Naive B cell (primary cell): Measurements from ENCODE around the gene TNS2. TPM values are rescaled to one million over a fixed set of nuclear protein-coding genes. Genes with fewer than 3 reads are reported as not detected.
"Not testable (repeated sequence)": the region's sequence is repeated elsewhere in the genome, so short reads cannot be mapped to it uniquely, and the experiment has no call there.

Source experiments
- ATAC-seq, 2 donors: fragments of 150-1000 bp; cut with Tn5 transposase; 2 replicates each; pipeline ENCODE4 v1.10.0; 2021; ENCODE audit warnings: low read depth in 2 of 2, mild to moderate bottlenecking in 2 of 2, moderate library complexity in 2 of 2
- DNase-seq: peaks from one replicate; pipeline ENCODE4 v3.0.0; 2022
- H3K27ac Mint-ChIP-seq, 6 donors: one replicate each; pipeline ENCODE4 v1.8.0; 2020 to 2022; ENCODE audit warnings: mild to moderate bottlenecking in 6 of 6, mixed read lengths in 6 of 6, moderate library complexity in 5 of 6, inconsistent platforms in 2 of 6
- H3K27me3 Mint-ChIP-seq, 3 donors: one replicate each; pipeline ENCODE4 v1.8.0; 2021 to 2022; ENCODE audit warnings: mixed read lengths in 3 of 3, mild to moderate bottlenecking in 1 of 3
- H3K36me3 Mint-ChIP-seq, 2 donors: one replicate each; pipeline ENCODE4 v1.8.0; 2020 to 2022; ENCODE audit warnings: mixed read lengths in 2 of 2, inconsistent platforms in 1 of 2, mild to moderate bottlenecking in 1 of 2
- H3K4me1 Mint-ChIP-seq, 3 donors: one replicate each; pipeline ENCODE4 v1.8.0; 2020 to 2022; ENCODE audit warnings: mixed read lengths in 3 of 3, inconsistent platforms in 1 of 3, mild to moderate bottlenecking in 1 of 3, moderate library complexity in 1 of 3
- H3K4me3 Mint-ChIP-seq, 8 donors: one replicate each; pipeline ENCODE4 v1.8.0; 2020 to 2022; ENCODE audit warnings: mild to moderate bottlenecking in 8 of 8, mixed read lengths in 8 of 8, moderate library complexity in 8 of 8, inconsistent platforms in 2 of 8
- H3K9me3 Mint-ChIP-seq, 7 donors: one replicate each; pipeline ENCODE4 v1.8.0; 2020 to 2022; ENCODE audit warnings: mixed read lengths in 7 of 7, mild to moderate bottlenecking in 5 of 7, inconsistent platforms in 2 of 7, moderate library complexity in 1 of 7
- polyA plus RNA-seq, 6 donors: library from polyadenylated mRNA; unstranded; fragments of 300-500 nt; fragmentation: Illumina TruSeq; gene quantifications; one replicate each; pipeline ENCODE4 v1.2.3, GENCODE V29; 2021; ENCODE audit warnings: low read depth in 6 of 6

Gene TNS2, protein sequence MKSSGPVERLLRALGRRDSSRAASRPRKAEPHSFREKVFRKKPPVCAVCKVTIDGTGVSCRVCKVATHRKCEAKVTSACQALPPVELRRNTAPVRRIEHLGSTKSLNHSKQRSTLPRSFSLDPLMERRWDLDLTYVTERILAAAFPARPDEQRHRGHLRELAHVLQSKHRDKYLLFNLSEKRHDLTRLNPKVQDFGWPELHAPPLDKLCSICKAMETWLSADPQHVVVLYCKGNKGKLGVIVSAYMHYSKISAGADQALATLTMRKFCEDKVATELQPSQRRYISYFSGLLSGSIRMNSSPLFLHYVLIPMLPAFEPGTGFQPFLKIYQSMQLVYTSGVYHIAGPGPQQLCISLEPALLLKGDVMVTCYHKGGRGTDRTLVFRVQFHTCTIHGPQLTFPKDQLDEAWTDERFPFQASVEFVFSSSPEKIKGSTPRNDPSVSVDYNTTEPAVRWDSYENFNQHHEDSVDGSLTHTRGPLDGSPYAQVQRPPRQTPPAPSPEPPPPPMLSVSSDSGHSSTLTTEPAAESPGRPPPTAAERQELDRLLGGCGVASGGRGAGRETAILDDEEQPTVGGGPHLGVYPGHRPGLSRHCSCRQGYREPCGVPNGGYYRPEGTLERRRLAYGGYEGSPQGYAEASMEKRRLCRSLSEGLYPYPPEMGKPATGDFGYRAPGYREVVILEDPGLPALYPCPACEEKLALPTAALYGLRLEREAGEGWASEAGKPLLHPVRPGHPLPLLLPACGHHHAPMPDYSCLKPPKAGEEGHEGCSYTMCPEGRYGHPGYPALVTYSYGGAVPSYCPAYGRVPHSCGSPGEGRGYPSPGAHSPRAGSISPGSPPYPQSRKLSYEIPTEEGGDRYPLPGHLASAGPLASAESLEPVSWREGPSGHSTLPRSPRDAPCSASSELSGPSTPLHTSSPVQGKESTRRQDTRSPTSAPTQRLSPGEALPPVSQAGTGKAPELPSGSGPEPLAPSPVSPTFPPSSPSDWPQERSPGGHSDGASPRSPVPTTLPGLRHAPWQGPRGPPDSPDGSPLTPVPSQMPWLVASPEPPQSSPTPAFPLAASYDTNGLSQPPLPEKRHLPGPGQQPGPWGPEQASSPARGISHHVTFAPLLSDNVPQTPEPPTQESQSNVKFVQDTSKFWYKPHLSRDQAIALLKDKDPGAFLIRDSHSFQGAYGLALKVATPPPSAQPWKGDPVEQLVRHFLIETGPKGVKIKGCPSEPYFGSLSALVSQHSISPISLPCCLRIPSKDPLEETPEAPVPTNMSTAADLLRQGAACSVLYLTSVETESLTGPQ (N-terminal part only)
- under 1 TPM in 5 of 6 donors, not detected in 1; 0.05 to 0.91 (median 0.47) TPM for polyA plus RNA-seq

- no peak for DNase-seq
- no peak for ATAC-seq
- no peaks in the 10 kb centered on the region for H3K36me3 Mint-ChIP-seq
- H3K4me3 Mint-ChIP-seq, result peak within 1 kb of the TSS in 6 of 8 donors; percentile 15 to 69 (median 44)
- no peaks in the 10 kb centered on the region for H3K27me3 Mint-ChIP-seq
- no peaks in the 10 kb centered on the region for H3K9me3 Mint-ChIP-seq
- peak within 1 kb of the TSS in 2 of 6 donors; percentile 74 to 95 for H3K27ac Mint-ChIP-seq
- peaks cover 22 to 30% (median 25%) of the 10 kb centered on the region in 3 donors for H3K4me1 Mint-ChIP-seq
Measured at GRCh38 chr12:53049571-53050318, at the start of gene TNS2. TNS2 (plus strand) TSS chr12:53050065; CDS start chr12:53050186, 121 bp downstream.

DNA sequence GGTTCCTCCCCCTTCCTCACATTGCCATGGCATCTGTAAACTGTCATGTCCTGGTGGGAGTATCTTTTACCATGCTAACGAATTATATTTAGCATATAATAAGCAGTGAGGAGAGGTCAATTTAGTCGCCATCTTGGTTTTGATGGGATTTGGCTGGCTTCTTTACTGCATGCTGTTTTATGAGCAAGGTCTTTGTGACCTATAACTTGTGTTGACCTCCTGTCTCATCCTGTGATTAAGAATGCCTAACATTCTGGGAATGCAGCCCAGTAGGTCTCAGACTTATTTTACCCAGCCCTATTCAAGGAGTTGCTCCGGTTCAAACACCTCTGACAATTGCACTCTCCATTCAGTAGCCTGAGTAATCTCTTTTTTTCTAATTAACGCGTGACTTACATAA is 45.7 kb upstream of the TNS2 start:
- H3K27ac Mint-ChIP-seq, result peak overlapping the region in 1 of 6 donors; percentile 27
- peak overlapping the region in 3 of 8 donors; percentile 12 to 44 (median 27) for H3K4me3 Mint-ChIP-seq
- ATAC-seq (no peak), DNase-seq (no peak)
- H3K27me3 Mint-ChIP-seq, result peaks cover 0 to 16% (median 6%) of the 10 kb centered on the region in 3 donors
- no peaks in the 10 kb centered on the region for H3K36me3 Mint-ChIP-seq
- peaks cover 21 to 40% (median 30%) of the 10 kb centered on the region in 3 donors for H3K4me1 Mint-ChIP-seq
- no peaks in the 10 kb centered on the region for H3K9me3 Mint-ChIP-seq

GRCh38 chr12:53004582-53004981 is 45.3 kb upstream of the TNS2 start:
- H3K4me3 Mint-ChIP-seq, result peak overlapping the region in 4 of 8 donors; percentile 12 to 100 (median 52)
- H3K27ac Mint-ChIP-seq, result peak overlapping the region in 2 of 6 donors; percentile 27 to 98

GRCh38 chr12:53005215-53005985 is 44.5 kb upstream of the TNS2 start:
- H3K4me3 Mint-ChIP-seq, result peak overlapping the region; percentile 96 to 100 (median 99)
- DNase-seq, result no peak
- H3K27me3 Mint-ChIP-seq, result peaks cover 0 to 9% (median 0%) of the 10 kb centered on the region in 3 donors
- peak overlapping the region; percentile 97 to 100 (median 99) for H3K27ac Mint-ChIP-seq
- peaks cover 27 to 52% (median 36%) of the 10 kb centered on the region in 3 donors for H3K4me1 Mint-ChIP-seq
- no peaks in the 10 kb centered on the region for H3K36me3 Mint-ChIP-seq
- H3K9me3 Mint-ChIP-seq, result no peaks in the 10 kb centered on the region
- ATAC-seq, result no peak

More at GRCh38 chr12:53004582-53004981, 45.3 kb upstream of the TNS2 start:
- no peaks in the 10 kb centered on the region for H3K9me3 Mint-ChIP-seq
- H3K4me1 Mint-ChIP-seq, result peaks cover 21 to 43% (median 30%) of the 10 kb centered on the region in 3 donors
- H3K27me3 Mint-ChIP-seq, result peaks cover 0 to 15% (median 5%) of the 10 kb centered on the region in 3 donors
- ATAC-seq (no peak), DNase-seq (no peak)
- H3K36me3 Mint-ChIP-seq, result no peaks in the 10 kb centered on the region

DNA sequence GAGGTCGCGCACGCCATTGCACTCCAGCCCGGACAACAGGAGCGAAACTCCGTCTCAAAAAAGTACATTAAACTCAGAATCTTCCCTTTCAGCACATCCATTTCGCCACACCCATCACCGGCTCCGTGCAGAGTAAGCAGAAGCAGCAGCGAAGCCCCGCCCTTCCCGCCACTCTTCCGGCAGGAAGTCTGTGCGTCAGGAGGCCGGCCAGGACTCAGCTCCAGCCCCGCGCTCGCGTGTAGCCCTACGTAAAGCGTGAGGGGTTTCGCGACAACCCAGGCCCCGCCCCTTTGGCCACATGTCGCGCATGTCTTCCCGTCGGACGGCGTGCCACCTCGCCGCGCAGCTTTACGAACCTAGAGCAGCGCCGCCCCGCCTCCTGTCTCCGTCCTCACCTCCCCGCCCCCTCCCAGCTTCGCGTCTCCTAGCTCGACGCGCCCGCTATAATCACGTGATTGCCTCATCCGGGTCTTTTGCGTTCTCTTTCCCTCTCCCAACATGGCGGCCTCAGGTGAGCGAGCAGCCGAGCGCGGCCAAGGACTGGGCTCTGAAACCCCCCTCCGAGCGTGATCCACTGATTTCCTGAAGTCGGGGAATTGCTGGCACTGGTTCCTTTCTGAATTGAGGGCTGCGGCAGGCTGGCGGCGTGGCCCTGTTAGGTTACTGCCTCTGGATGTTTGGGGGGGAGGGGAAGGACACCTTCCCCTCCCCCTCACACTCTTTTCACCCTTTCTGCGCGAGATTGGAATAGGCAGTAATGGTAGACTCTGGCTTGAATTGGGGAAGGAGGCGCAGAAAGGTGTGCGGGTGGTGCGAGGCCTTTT is 43.7 kb upstream of the TNS2 start, which contains the start of gene EIF4B:
Gene EIF4B, plus strand, starts transcription at position 471 of the 824 bp plus-strand sequence. Its CDS starts 28 bp downstream, at position 499.
- Mint-ChIP-seq H3K27me3 (peaks cover 0 to 5% (median 0%) of the 10 kb centered on the region in 3 donors), H3K9me3 (no peaks in the 10 kb centered on the region), H3K4me3 (peak within 1 kb of the TSS; percentile 96 to 100 (median 99)), H3K4me1 (peaks cover 28 to 57% (median 37%) of the 10 kb centered on the region in 3 donors), H3K27ac (peak within 1 kb of the TSS; percentile 97 to 100 (median 99)), H3K36me3 (no peaks in the 10 kb centered on the region)
- ATAC-seq (peak; percentile 82 to 89), DNase-seq (peak; percentile 99)

DNA sequence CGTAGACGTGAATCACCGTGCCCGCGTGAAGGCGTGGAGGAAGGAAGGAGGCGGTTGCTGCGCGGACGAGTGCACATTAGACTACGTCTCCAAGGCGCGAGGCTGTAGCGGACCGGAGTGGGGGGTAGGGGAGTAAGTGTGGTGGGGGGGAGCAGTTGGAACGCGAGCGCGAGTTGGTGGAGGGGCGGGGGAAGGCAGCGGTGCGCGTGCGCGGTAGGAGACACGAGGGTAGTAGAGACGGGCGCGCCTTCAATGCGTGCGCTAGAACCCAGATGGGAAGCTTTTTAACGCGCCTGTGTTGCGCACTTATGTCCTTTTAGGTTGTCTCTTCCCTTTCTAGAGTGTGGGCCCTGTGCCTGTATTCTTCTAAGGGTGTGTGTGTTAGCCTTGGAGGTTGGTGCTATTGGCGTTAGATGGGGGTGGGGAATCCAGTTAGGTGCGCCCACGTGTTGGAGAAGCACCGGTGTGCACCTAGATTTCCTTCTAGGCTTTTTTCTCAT is 43.0 kb upstream of the TNS2 start:
- DNase-seq, result peak; percentile 68
- peaks cover 31 to 64% (median 37%) of the 10 kb centered on the region in 3 donors for H3K4me1 Mint-ChIP-seq
- H3K9me3 Mint-ChIP-seq, result no peaks in the 10 kb centered on the region
- peaks cover 0 to 6% of the 10 kb centered on the region in 2 donors for H3K36me3 Mint-ChIP-seq
- H3K27me3 Mint-ChIP-seq, result no peaks in the 10 kb centered on the region
- peak; percentile 22 to 28 for ATAC-seq
- peak overlapping the region; percentile 96 to 100 (median 99) for H3K4me3 Mint-ChIP-seq
- peak overlapping the region; percentile 97 to 100 (median 99) for H3K27ac Mint-ChIP-seq

- H3K4me3 Mint-ChIP-seq, result peak overlapping the region; percentile 96 to 100 (median 99)
- DNase-seq (no peak), ATAC-seq (no peak)
- no peaks in the 10 kb centered on the region for H3K9me3 Mint-ChIP-seq
- peak overlapping the region; percentile 97 to 100 (median 99) for H3K27ac Mint-ChIP-seq
- H3K36me3 Mint-ChIP-seq, result peaks cover 0 to 7% of the 10 kb centered on the region in 2 donors
- peaks cover 32 to 67% (median 37%) of the 10 kb centered on the region in 3 donors for H3K4me1 Mint-ChIP-seq
- no peaks in the 10 kb centered on the region for H3K27me3 Mint-ChIP-seq
Measured at GRCh38 chr12:53007343-53007742, 42.5 kb upstream of the TNS2 start.

GRCh38 chr12:53008760-53009159 is 41.1 kb upstream of the TNS2 start:
- H3K27ac Mint-ChIP-seq, result peak overlapping the region in 2 of 6 donors; percentile 24 to 54
- not testable (repeated sequence) for H3K9me3 Mint-ChIP-seq, H3K27me3 Mint-ChIP-seq, DNase-seq, H3K36me3 Mint-ChIP-seq, ATAC-seq
- peaks cover 32 to 74% (median 37%) of the 10 kb centered on the region in 3 donors for H3K4me1 Mint-ChIP-seq
- peak overlapping the region in 5 of 8 donors; percentile 13 to 99 (median 78) for H3K4me3 Mint-ChIP-seq

DNA sequence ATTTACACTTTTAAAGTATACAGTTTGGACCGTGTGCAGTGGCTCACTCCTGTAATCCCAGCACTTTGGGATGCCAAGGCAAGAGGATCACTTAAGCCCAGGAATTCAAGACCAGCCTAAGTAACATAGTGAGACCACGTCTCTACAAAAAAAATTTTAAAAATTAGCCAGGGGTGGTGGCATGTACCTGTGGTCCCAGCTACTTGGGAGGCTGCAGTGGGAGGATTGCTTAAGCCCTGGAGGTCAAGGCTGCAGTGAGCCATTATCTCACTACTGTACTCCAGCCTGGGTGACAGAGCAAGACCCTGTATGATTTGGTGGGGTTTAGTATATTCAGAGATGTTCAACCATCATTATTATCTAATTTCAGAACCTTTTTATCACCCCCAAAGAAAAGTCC is 38.9 kb upstream of the TNS2 start:
- Mint-ChIP-seq H3K4me3 (no peak overlapping the region), H3K36me3 (peaks cover 0 to 7% of the 10 kb centered on the region in 2 donors), H3K27ac (peak overlapping the region in 1 of 6 donors; percentile 42)

GRCh38 chr12:53011889-53012288 is 38.0 kb upstream of the TNS2 start:
- peak overlapping the region in 2 of 6 donors; percentile 42 to 71 for H3K27ac Mint-ChIP-seq
- peaks cover 27 to 67% (median 34%) of the 10 kb centered on the region in 3 donors for H3K4me1 Mint-ChIP-seq
- ATAC-seq, result no peak
- H3K4me3 Mint-ChIP-seq, result no peak overlapping the region
- H3K36me3 Mint-ChIP-seq, result peaks cover 0 to 7% of the 10 kb centered on the region in 2 donors
- DNase-seq, result no peak
- no peaks in the 10 kb centered on the region for H3K27me3 Mint-ChIP-seq
- H3K9me3 Mint-ChIP-seq, result no peaks in the 10 kb centered on the region

More for the DNA sequence above, 38.9 kb upstream of the TNS2 start:
- ATAC-seq (no peak), DNase-seq (no peak)
- H3K27me3 Mint-ChIP-seq, result no peaks in the 10 kb centered on the region
- H3K4me1 Mint-ChIP-seq, result peaks cover 34 to 74% (median 42%) of the 10 kb centered on the region in 3 donors
- no peaks in the 10 kb centered on the region for H3K9me3 Mint-ChIP-seq
